Measurements from ENCODE around the gene THEM5.

GRCh38 chr1:151819976-151820623 is 33.4 kb downstream of the THEM5 start:
- no peak for TF ChIP-seq CTCF (IDR thresholded peaks at IDR 0.05; ENCODE audit: borderline replicate concordance, extremely low read depth, low read length, poor library complexity, severe bottlenecking)
- no peak for TF ChIP-seq EZH2 (IDR thresholded peaks at IDR 0.05; ENCODE audit: borderline replicate concordance, low read depth, low read length, severe bottlenecking)
